ENCODE measurements around the gene APOC3. TPM values are rescaled to one million over a fixed set of nuclear protein-coding genes. Genes with fewer than 3 reads are reported as not detected.

APOC3 gene
- total and polyA plus RNA-seq, 10 of the 15 experiments (the other 5 are each of a cell fraction or from before 2014, with no cell fraction given): 1.9 TPM; not detected in 9

DNA sequence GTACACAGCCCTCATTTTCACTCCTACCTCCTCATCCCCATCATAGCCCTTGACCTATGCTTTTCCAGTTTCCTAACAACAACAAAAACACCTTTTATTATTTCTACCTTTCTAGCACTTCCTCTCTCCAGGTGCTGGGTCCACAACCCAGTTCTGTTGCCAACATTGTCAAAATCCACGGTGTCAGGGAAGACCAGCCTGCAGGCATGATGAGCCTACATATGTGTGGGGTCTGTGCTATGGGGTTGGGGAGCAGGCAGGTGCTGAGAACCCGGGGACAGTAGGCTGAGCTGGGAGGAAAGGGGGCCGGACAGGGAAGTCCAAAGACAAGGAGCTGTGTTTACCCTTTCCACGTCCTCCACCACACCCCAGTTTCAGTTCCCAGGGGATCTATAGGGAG, 41.2 kb upstream of the APOC3 start:
- ATAC-seq (no peak), FAIRE-seq (no peak), DNase-seq (ENCODE audit: low read depth, low spot score) (no peak)
- peak overlapping the region; percentile 92 for H3K9ac ChIP-seq (ENCODE audit: control insufficient read depth, insufficient read depth, low read length)
- H3K9me3 ChIP-seq (replicated peaks; ENCODE audit: control insufficient read depth, insufficient read depth, low read length): no peaks in the 10 kb centered on the region
- H3K79me2 ChIP-seq (ENCODE audit: control insufficient read depth, insufficient read depth, low read length): peaks cover 20% of the 10 kb centered on the region
- peak overlapping the region; percentile 96 for H3K4me3 ChIP-seq
- no peaks in the 10 kb centered on the region for H4K20me1 ChIP-seq (ENCODE audit: control insufficient read depth, insufficient read depth)
- 23% methylated on average over 4 of the region's 4 CpGs for WGBS (ENCODE audit: insufficient coverage, insufficient replicate concordance, low lambda C conversion rate, missing lambda C conversion rate)
- H2AFZ ChIP-seq (ENCODE audit: control insufficient read depth, low read depth, low read length): peak overlapping the region; percentile 99
- RAD21 ChIA-PET (ENCODE audit: unreplicated experiment): interaction anchor here (1.2 to 3.3 kb wide), 3 partner anchors 47 to 356 kb away, joined by 3 to 20 read pairs (median 13); partner anchors contain the start of gene PAFAH1B2
- H3K36me3 ChIP-seq (ENCODE audit: control insufficient read depth in 2 of 2, insufficient read depth in 2 of 2, low read length in 1 of 2): peaks cover 9 to 22% of the 10 kb centered on the region in 2 experiments
- POLR2A ChIA-PET: interaction anchor here (1.0 to 3.4 kb wide), 7 partner anchors 10 to 307 kb away, joined by 3 to 28 read pairs (median 3); partner anchors contain the start of gene BUD13
- peaks cover 14% of the 10 kb centered on the region for H3K4me1 ChIP-seq (ENCODE audit: control insufficient read depth, insufficient read depth, low read length)
- no TSS peak for BruUV-seq (replicated peaks)
- in situ Hi-C loops (cut with MboI) (loop anchor here (5.0 kb wide), 1 partner anchor 314 kb away; no protein-coding TSS in a partner anchor), intact Hi-C loops (cut with micrococcal nuclease; ENCODE audit: unreplicated experiment) (no loop called here)
- SMC1A ChIA-PET (ENCODE audit: uncharacterized antibody, unreplicated experiment): interaction anchor here (0.9 to 7.5 kb wide), 6 partner anchors 48 to 392 kb away, joined by 3 to 46 read pairs (median 3); partner anchors contain the start of gene SIK3
- peak overlapping the region; percentile 99 for H3K4me2 ChIP-seq (ENCODE audit: control insufficient read depth, insufficient read depth)
- TF ChIP-seq ASH2L (IDR thresholded peaks at IDR 0.05; ENCODE audit: borderline replicate concordance, low read depth): no peak
- TF ChIP-seq HDGF (IDR thresholded peaks at IDR 0.05): 0 out of 2 replicates have a peak, but pooled peaks have one; percentile 3
- H3K27ac ChIP-seq (ENCODE audit: control insufficient read depth, insufficient read depth): no peak overlapping the region
- no peaks in the 10 kb centered on the region for H3K27me3 ChIP-seq (replicated peaks in 1 of 2; ENCODE audit: control insufficient read depth in 2 of 2, insufficient read depth in 2 of 2, low read length in 1 of 2)
- CTCF ChIA-PET: interaction anchor here (0.6 to 10.9 kb wide), 5 partner anchors 12 to 317 kb away, joined by 4 to 183 read pairs (median 4); partner anchors contain the start of gene APOA1

DNA sequence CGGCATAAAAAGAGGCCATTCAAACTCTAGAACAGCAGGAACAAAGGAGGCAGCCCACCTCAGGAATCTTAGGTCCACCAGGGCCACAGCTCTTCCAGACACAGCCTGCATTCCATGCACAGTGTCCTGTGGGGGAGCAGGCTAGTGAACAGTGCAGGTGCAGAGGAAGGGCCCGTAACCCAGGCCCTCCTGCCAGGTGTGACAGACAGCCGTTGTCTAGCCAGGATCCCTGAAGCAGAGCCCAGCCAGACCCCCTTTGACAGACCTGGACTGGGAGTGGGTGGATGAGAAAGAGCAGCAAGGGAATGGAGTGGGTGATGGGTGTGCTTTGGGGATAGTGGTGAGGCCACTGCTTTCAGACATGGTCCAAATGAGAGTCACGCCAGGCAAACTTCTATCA, 40.7 kb upstream of the APOC3 start:
- intact Hi-C loops (cut with micrococcal nuclease; ENCODE audit: unreplicated experiment): no loop called here
- DNase-seq (ENCODE audit: low read depth, low spot score) (no peak), FAIRE-seq (no peak), ATAC-seq (no peak)
- H3K4me3 ChIP-seq: no peak overlapping the region
- RAD21 ChIA-PET (ENCODE audit: unreplicated experiment): interaction anchor here (1.2 to 3.3 kb wide), 2 partner anchors 47 to 356 kb away, joined by 3 to 20 read pairs; partner anchors contain the start of gene PAFAH1B2
- CTCF ChIA-PET: interaction anchor here (0.7 to 10.9 kb wide), 7 partner anchors 11 to 437 kb away, joined by 3 to 183 read pairs (median 4); partner anchors contain the start of genes APOA1 and SIDT2
- H3K79me2 ChIP-seq (ENCODE audit: control insufficient read depth, insufficient read depth, low read length): peaks cover 20% of the 10 kb centered on the region
- H3K36me3 ChIP-seq (ENCODE audit: control insufficient read depth in 2 of 2, insufficient read depth in 2 of 2, low read length in 1 of 2): peaks cover 9 to 18% of the 10 kb centered on the region in 2 experiments
- H4K20me1 ChIP-seq (ENCODE audit: control insufficient read depth, insufficient read depth): no peaks in the 10 kb centered on the region
- no peak overlapping the region for H3K9ac ChIP-seq (ENCODE audit: control insufficient read depth, insufficient read depth, low read length)
- POLR2A ChIA-PET: interaction anchor here (1.0 to 1.4 kb wide), 2 partner anchors 9 to 34 kb away, joined by 3 read pairs; no protein-coding TSS in a partner anchor
- H3K27me3 ChIP-seq (replicated peaks in 1 of 2; ENCODE audit: control insufficient read depth in 2 of 2, insufficient read depth in 2 of 2, low read length in 1 of 2): no peaks in the 10 kb centered on the region
- no peaks in the 10 kb centered on the region for H3K9me3 ChIP-seq (replicated peaks; ENCODE audit: control insufficient read depth, insufficient read depth, low read length)
- 57% methylated on average over 4 of the region's 4 CpGs for WGBS (ENCODE audit: insufficient coverage, insufficient replicate concordance, low lambda C conversion rate, missing lambda C conversion rate)
- TF ChIP-seq CREM (IDR thresholded peaks at IDR 0.05; ENCODE audit: low read depth): no peak
- TF ChIP-seq, protein P1, sequence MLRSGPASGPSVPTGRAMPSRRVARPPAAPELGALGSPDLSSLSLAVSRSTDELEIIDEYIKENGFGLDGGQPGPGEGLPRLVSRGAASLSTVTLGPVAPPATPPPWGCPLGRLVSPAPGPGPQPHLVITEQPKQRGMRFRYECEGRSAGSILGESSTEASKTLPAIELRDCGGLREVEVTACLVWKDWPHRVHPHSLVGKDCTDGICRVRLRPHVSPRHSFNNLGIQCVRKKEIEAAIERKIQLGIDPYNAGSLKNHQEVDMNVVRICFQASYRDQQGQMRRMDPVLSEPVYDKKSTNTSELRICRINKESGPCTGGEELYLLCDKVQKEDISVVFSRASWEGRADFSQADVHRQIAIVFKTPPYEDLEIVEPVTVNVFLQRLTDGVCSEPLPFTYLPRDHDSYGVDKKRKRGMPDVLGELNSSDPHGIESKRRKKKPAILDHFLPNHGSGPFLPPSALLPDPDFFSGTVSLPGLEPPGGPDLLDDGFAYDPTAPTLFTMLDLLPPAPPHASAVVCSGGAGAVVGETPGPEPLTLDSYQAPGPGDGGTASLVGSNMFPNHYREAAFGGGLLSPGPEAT (IDR thresholded peaks at IDR 0.05; ENCODE audit: low read depth): no peak
- TF ChIP-seq RAD21 (IDR thresholded peaks at IDR 0.05; ENCODE audit: insufficient read depth, low read depth, low read length): no peak
- TF ChIP-seq LARP7 (IDR thresholded peaks at IDR 0.05): no peak
- TF ChIP-seq ETV6 (conservative IDR thresholded peaks at IDR 0.05 in 1 of 2, IDR thresholded peaks at IDR 0.05 in 1 of 2; ENCODE audit: borderline replicate concordance in 1 of 2, low read depth in 1 of 2): no peak
- TF ChIP-seq ASH2L (IDR thresholded peaks at IDR 0.05; ENCODE audit: borderline replicate concordance, low read depth): no peak
- TF ChIP-seq, protein P2, sequence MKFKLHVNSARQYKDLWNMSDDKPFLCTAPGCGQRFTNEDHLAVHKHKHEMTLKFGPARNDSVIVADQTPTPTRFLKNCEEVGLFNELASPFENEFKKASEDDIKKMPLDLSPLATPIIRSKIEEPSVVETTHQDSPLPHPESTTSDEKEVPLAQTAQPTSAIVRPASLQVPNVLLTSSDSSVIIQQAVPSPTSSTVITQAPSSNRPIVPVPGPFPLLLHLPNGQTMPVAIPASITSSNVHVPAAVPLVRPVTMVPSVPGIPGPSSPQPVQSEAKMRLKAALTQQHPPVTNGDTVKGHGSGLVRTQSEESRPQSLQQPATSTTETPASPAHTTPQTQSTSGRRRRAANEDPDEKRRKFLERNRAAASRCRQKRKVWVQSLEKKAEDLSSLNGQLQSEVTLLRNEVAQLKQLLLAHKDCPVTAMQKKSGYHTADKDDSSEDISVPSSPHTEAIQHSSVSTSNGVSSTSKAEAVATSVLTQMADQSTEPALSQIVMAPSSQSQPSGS (IDR thresholded peaks at IDR 0.05; ENCODE audit: low read length): no peak
- in situ Hi-C loops (cut with MboI): loop anchor here (5.0 kb wide), 1 partner anchor 313 kb away; no protein-coding TSS in a partner anchor
- H3K27ac ChIP-seq (ENCODE audit: control insufficient read depth, insufficient read depth): no peak overlapping the region
- BruUV-seq (replicated peaks): no TSS peak
- no peak overlapping the region for H2AFZ ChIP-seq (ENCODE audit: control insufficient read depth, low read depth, low read length)
- peaks cover 14% of the 10 kb centered on the region for H3K4me1 ChIP-seq (ENCODE audit: control insufficient read depth, insufficient read depth, low read length)
- SMC1A ChIA-PET (ENCODE audit: uncharacterized antibody, unreplicated experiment): interaction anchor here (1.3 to 7.5 kb wide), 3 partner anchors 47 to 315 kb away, joined by 3 to 46 read pairs (median 3); no protein-coding TSS in a partner anchor
- H3K4me2 ChIP-seq (ENCODE audit: control insufficient read depth, insufficient read depth): no peak overlapping the region
